HG02642 (cell line): ENCODE measurements around the gene KASH5.

ENCODE experiments used
- ATAC-seq: cut with Tn5 transposase; IDR thresholded peaks from one replicate; pipeline ENCODE4 v1.9.1; 2021; ENCODE audit warnings: mild to moderate bottlenecking; ENCODE audit not compliant: unreplicated experiment, poor library complexity

KASH5 gene, protein sequence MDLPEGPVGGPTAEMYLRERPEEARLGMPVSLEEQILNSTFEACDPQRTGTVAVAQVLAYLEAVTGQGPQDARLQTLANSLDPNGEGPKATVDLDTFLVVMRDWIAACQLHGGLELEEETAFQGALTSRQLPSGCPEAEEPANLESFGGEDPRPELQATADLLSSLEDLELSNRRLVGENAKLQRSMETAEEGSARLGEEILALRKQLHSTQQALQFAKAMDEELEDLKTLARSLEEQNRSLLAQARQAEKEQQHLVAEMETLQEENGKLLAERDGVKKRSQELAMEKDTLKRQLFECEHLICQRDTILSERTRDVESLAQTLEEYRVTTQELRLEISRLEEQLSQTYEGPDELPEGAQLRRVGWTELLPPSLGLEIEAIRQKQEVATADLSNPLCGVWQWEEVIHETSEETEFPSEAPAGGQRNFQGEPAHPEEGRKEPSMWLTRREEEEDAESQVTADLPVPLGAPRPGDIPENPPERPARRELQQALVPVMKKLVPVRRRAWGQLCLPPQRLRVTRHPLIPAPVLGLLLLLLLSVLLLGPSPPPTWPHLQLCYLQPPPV

DNA sequence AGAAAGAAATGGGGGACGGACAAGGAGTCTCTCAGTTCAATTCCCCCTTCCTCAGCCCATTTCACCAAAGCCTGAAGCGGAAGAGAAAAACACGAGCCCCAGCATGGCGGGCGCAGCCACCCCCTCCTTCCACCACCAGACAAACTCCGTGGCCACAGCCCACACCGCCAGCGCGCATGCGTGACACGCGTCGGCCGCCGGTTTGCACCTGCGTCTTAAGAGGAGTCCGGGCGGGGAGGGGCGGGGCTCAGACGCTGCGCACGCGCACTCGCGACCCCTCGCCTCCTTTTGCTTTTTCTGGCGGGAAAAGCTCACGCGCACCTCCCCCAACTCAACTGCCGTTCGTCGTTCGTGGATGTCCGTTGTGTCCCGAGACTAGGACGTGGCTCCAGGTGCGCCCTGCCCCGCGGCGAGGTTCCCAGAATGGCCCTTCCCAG is at the start of gene KASH5:
TSS of gene KASH5 (plus strand) at position 314 of the 437 bp plus-strand sequence. CDS start 2,635 bp downstream, outside the sequence.
- no peak for ATAC-seq

DNA sequence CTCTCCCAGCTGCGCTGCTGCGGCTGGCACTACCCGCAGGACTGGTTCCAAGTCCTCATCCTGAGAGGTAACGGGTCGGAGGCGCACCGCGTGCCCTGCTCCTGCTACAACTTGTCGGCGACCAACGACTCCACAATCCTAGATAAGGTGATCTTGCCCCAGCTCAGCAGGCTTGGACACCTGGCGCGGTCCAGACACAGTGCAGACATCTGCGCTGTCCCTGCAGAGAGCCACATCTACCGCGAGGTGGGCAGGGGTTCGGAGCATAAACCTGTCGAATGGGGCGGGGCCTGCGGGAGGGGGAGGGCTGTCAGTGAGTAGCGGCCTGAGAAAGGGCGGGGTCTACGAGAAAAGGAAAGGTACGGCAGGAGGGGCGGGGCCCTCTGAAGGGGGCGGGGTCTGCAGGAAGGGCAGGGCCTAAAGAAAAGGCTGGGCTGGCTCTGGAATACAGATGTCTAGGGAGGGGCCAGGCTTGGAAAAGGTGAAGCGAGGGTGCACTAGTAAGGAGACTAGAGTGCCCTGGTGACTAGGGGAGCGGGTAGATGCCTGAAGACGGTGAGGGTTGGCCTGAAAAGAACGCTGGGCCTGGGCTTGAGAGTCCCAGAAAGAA is 49.3 kb upstream of the KASH5 start:
- no peak for ATAC-seq

DNA sequence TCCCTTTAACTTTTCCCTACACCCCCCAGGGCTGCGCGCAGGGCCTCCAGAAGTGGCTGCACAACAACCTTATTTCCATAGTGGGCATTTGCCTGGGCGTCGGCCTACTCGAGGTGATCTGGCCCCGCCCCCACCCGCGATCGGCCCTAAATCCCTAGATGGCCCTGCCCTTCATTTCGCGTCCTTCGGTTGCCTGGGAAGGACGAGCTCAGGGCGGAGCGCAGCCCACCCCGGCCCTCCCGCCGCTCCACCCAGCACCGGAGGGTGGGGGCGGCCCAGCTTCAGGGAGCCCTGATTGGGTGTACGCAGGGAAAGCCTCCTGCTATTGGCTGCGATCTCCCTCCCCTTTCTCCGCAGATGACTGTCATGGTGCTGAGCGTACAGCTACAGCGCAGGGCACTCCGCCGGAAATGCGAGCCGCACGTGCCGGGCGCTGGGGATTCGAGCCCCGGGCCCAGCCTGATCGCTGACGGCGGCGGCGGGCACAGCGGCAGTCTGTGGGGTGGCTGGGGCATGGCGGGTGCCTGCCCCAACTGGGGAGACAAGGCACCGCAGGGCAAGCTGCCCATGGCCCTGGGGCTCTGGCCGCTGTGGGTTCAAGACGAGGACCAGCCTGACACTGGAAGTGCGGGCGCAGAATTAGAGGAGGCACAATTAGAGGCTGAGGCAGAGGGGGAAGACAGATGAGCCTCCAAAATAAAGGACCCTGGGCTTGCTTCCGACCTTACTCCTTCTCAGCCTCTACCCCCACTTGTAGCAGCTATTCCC is 48.6 kb upstream of the KASH5 start:
- no peak for ATAC-seq

DNA sequence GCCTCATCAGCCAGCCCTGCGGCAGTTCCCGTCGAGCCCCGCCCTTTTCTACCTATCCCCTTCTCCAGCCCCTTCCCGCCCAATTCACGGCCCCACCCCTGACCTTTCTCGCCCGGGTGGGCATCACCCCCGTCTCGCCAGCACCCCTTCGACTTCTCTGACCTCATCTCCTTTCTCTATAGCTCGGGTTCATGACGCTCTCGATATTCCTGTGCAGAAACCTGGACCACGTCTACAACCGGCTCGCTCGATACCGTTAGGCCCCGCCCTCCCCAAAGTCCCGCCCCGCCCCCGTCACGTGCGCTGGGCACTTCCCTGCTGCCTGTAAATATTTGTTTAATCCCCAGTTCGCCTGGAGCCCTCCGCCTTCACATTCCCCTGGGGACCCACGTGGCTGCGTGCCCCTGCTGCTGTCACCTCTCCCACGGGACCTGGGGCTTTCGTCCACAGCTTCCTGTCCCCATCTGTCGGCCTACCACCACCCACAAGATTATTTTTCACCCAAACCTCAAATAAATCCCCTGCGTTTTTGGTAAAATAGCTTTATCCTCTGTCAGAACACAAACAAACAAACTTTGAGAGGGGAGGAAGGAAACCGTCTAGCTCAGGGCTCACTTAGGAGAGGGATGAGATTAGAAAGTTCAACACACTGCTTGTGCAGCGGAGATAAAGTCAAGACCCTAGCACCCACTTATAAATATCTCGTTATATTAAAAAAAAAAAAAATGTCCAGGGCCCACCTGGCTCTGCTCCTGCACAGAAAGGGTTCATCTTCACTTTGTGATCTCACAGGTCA is 47.8 kb upstream of the KASH5 start:
- peak; percentile 77 for ATAC-seq

DNA sequence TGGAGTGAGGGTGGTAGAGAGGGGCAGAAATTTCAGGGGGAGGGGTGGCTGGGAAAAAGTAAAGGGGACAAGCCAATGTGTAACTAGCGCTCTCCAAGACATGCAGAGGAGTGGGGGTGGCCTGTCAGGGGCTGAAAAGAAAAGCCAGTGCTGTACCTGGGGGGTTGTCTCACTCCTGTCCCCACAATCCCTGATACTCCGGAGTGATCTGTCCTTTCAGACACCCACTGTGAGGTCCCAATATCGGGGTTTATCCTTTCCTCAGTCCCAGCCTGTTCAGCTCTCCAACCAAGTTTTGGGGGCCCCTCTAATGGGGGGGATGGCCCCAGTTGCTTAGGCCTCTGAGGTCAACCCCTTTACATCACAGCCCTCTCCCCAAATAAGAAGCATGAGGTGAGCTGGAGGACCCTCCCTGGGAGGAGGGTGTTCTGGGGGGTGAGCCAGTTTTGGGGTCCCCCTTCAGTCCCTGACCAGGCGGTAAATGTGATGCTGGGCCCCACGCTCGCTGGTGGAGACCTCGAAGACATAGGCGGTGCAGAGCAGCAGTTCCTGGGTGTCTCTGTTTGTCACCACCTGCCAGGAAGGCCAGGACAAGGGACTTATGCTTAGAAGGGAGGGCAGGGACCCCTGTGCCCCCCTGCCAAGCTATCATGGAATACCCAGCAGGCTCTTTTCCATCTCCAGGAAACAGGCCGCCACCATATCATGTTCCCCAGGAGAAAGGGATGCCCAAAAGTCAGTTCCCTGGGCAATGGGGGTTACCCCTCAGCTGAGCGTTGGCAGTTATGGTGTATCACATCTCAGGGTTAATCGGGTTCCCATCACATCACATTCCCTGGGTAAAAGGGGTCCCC is 47.0 kb upstream of the KASH5 start:
- ATAC-seq: no peak

DNA sequence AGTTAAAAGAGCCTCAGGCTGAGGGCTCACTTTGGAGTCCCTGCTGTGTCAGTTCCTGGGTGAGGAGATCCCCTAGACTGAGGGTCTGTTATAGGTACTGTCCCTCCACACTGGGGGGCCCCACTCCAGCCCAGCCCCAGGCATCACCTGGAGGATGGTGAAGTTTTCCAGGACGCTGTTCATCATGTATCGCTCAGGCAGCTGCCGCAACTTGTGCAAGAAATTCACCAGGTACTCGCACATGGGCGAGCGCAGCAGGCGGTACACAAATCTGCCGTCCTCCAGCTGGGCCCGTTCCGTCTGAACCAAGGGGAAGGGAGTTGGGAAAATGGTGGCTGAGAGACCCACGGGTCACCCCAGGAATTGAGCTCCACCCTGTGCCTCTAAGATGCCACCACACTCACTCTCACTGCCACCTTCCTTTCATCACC is 45.7 kb upstream of the KASH5 start:
- ATAC-seq: no peak

DNA sequence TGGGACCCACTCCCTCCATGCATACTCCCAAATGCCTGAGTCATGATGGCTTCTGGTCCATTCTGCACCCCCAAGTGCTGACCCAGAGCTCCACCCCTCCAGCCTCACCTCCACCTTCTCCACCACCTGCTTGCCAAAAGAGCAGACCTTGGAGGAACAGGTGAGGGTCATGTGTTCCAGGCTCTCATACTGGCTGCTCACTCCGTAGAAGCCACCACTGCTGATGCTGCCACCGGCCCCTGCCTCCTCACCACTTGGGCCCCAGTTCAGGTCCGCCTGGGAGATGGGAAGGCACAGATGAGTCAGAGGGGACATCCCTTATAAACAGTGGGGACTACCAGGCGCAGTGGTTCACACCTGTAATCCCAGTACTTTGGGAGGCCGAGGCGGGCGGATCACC is 44.9 kb upstream of the KASH5 start:
- no peak for ATAC-seq

DNA sequence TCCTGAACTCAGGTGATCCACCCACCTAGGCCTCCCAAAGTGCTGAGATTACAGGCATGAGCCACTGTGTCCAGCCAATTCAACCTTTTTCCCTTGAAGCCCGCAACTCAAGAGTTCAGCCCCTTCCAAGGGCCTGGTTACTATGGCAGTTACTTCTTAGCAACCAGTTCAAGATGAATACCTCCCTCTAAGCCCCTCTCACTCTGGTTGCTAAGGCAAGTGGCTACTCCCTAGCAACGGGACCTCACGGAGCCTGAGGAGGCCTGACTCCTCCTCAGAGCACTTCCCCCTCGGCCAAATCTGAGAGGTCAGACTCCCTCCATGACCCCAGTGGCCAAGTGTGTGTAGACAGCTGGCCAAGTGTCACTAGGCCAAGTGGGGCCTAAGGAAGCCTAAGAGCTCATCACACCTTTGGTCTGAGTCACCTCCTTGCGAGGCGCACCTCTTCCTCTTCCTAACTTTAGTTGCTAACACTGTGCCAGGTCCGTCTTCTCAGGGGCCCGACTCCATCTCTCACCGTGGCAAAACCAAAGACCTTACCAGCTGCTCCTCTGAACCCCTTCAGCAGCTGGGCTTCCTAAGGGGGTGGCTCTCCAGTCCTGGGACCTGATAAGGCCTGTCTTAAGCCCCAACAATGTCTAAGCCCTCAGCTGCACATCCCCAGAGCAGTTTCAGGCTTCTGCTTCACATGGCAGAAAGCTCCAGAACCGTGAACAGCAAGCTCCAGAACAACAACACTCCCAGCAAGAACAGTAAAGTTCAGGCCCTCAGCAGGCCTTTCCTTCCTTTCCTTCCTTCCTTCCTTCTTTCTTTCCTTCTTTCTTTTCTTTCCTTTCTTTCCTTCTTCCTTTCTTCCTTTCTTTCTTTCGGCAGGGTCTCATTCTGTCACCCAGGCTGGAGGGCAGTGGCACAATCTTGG is 43.3 kb upstream of the KASH5 start:
- ATAC-seq: no peak

DNA sequence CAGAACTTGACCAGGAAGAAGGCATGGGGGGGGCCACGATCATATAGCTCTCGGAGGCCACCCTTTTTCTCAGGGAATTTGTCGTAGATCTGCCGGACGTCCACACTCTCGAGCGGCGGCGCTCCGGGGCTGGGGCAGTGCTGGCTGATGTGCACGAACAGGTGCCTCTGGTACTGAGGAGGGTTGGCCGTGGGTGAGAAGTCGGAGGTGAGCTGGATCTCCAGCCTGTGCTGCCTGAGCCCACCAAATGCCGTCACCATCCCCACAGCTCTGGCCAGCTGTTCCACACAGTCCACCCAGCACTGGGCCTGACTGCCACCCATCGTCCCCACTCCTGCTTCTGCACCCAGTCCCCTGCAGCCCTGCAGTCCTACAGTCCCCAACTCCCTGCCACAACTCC is 40.9 kb upstream of the KASH5 start:
- no peak for ATAC-seq

DNA sequence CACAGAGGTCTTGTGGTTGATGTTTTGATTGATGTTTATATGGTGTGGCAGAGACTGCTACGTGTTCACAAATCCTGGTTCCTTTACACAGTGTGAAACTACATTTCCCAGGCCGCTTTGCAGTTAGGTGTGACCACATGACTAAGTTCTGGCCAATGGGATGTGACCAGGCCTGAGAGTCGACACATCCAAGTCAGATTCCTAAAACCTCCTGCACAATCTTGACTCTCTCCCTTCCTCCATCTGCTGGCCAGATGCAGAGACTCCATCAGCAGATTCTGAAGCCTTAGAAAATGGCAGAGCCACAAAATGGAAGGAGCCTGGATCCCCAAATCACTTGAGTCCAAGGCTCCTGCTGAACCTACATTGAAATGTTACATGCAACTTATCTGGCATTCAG is 40.2 kb upstream of the KASH5 start:
- ATAC-seq: no peak

DNA sequence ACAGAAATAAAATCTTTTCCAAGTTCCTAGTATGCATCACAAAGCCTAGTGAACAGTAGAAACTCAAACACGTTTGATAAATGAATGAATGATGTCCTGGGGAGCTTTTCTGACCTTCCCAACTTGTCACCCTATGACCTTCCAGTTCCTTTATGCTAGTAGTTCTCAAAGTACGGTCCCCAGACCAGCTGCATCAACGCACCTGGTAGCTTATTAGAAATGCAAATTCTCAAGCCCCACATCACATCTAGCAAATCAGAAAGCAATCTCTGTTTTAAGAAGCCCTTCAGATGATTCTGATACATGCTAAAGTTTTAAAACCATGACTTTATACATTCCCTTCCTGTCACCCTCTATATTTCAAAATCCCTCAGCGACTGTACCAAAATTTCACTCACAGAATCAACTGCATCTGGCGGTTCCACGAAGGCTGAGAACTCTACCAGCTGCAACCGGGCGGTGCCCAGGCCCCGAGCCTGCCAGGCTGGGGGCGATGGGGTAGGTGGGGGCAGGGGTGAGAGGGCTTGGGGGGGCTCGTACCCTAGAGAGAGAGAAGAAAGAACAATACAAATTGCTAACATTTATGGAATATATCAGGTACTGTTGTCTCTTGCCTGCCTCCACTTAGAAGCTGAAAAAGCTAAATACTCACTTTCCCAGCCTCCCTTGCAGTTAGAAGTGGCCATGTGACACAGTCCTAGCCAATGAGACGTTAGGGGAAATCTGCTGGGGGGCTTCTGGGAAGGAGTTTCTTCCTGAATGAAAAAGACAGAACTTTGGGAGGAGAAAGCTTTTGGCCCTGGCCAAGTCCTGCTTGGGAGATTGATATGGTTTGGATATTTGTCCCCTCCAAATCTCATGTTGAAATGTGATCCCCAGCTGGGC is 39.5 kb upstream of the KASH5 start:
- no peak for ATAC-seq

DNA sequence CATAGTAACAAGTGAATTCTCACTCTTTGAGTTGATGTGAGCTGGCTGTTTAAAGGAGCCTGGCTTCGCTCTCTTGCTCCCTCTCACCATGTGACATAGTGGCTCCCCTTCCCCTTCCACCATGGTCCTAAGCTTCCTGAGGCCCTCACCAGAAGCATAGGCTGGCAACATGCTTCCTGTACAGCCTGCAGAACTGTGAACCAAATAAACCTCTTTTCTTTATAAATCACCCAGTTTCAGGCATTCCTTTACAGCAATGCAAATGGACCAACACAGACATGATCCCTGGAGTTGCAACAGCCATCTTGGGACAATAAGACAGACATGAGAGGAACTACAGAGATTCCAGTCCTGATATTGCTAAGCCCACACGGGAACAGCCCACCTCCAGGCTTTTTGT is 38.5 kb upstream of the KASH5 start:
- no peak for ATAC-seq

DNA sequence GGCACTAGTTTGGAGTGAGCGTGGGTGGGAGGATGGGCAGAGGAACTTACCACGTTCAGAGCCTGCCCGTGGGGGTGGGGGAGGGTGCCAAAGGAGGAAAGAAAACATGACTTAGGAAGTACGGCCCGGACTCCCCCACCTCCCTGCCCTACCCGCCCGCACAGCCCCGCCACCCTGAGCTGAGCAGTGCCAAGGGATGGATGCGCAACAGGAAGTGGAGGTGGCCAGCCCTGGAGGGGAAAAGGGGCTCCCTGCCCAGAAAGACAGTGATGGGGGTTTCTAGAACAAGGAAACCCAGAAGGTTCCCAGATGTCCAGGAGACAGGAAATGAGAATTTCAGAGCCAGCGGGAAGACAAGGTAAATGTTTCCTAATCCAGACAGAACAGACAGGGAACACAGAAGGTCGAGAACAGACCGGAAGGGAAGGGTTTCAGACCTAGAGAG is 32.1 kb upstream of the KASH5 start:
- no peak for ATAC-seq

DNA sequence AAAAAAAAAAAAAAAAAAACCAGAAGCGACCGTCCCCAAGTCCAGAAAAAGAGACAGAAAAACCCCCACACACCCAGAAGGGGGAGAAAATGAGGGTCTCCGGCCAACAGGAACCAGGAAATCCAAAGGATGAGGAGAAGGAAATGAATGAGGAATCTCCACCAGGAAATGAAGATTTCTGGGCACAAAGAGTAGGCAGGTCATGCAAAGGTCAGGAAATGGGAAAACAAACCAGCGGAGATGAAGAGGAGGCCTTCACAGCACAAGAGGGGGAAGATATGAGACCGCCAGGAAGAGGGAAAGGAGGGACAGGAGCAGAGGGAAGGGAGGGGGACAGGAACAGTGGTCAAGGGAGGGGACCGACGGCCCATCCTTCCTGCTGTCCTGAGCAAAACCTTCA is 31.7 kb upstream of the KASH5 start:
- no peak for ATAC-seq

DNA sequence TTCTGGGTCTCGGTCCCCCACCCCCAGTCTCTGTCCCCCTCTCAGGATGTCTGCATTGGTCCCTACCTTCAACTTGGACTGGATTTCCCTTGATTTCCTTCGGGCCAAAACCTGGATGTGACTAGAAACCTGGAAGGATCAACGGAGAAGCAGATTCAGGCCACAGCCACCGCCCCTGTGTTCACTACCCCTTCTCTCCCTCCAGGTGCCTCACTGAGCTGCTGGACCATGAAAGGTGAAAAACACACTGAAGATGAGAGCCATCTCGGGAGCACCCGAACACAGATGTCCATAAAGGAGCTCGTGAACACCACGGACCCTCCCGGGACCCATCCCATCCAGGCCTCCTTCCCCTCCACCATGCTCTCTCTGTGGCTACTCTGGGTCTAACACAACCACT is 30.9 kb upstream of the KASH5 start:
- ATAC-seq: no peak

DNA sequence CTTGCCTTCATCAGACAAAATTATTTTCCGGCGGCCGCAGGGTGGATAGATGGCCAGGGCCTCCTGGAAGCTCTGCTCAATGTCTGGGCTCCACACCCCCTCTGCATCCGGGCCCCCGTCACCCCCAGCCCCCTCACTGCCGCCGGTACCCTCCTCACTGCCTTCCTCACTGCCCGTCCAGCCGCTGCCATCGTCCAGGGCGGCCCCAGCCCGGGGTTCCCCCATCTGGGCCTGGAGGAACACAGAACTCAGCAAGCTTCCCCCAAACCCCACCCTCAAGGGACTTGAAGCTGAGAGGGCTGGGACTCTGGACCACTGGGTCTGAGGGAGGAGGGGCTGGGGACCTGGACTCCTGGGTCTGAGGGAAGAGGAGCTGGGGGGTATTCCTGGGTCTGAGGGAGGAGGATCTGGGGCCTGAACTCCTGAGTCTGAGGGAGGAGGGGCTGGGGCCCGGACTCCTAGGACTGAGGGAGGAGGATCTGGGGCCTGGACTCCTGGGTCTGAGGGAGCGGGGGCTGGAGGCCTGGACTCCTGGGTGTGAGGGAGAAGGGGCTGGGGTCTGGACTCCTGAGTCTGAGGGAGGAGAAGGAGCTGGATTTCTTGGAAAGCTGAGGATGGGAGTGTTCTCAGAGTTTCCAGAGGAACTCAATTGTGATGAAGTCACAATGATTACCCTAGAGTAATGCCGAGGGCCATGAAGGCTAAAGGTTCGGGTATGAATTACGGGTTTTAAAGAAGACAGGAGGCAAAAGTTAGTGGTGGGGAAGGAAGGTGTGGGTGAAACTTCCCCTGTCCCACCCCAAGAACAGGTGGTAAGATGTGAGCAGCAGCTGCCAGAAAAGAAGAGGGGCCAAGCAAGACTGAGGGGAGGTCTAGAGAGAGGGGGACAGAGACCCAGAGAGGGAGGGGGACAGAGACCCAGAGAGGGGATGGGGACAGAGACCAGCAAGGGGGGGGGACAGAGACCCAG is 27.9 kb upstream of the KASH5 start:
- no peak for ATAC-seq
